Suprapubic skin (tissue), 3 donors: ENCODE data around the gene DNASE1.

Experiments
- EP300 ChIP-seq: sonication (generic); formaldehyde crosslinking; IDR thresholded peaks from one replicate; pipeline ENCODE4 v1.6.1; 2017; ENCODE audit warnings: antibody characterized with exemption
- POLR2A ChIP-seq, 2 donors: fragments of 450-650 bp; IDR thresholded peaks; one replicate each; pipeline ENCODE4 v1.6.1; 2017; ENCODE audit warnings: antibody characterized with exemption in 2 of 2, mild to moderate bottlenecking in 2 of 2, moderate library complexity in 2 of 2
- TF ChIP-seq, protein P1 (sequence below), 2 donors: fragments of 200-600 bp in 1 of 2; fragments of 450-650 bp in 1 of 2; sonication (generic) in 1 of 2; IDR thresholded peaks; one replicate each; pipeline ENCODE4 v1.5.1; 2016 to 2019; ENCODE audit warnings: antibody characterized with exemption in 2 of 2, mild to moderate bottlenecking in 1 of 2, moderate library complexity in 1 of 2

GRCh38 chr16:3661922-3662321 lies 7.4 kb downstream of the DNASE1 start:
- TF ChIP-seq, protein P1, sequence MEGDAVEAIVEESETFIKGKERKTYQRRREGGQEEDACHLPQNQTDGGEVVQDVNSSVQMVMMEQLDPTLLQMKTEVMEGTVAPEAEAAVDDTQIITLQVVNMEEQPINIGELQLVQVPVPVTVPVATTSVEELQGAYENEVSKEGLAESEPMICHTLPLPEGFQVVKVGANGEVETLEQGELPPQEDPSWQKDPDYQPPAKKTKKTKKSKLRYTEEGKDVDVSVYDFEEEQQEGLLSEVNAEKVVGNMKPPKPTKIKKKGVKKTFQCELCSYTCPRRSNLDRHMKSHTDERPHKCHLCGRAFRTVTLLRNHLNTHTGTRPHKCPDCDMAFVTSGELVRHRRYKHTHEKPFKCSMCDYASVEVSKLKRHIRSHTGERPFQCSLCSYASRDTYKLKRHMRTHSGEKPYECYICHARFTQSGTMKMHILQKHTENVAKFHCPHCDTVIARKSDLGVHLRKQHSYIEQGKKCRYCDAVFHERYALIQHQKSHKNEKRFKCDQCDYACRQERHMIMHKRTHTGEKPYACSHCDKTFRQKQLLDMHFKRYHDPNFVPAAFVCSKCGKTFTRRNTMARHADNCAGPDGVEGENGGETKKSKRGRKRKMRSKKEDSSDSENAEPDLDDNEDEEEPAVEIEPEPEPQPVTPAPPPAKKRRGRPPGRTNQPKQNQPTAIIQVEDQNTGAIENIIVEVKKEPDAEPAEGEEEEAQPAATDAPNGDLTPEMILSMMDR (IDR thresholded peaks at IDR 0.05): no peak
- TF ChIP-seq EP300 (no peak), POLR2A (IDR thresholded peaks at IDR 0.05) (no peak)
